Thoracic aorta (tissue), 2 donors: ENCODE results near the gene CALN1. TPM values are rescaled to one million over a fixed set of nuclear protein-coding genes. Genes with fewer than 3 reads are reported as not detected.

Experiments
- ATAC-seq: fragments of 150-250 bp; one replicate; pipeline ENCODE4 v1.8.0; 2017; ENCODE audit warnings: low read depth; ENCODE audit not compliant: insufficient number of reproducible peaks, low FRiP score
- DNase-seq: peaks from one replicate; pipeline ENCODE4 v3.0.0-alpha.2; 2020; ENCODE audit warnings: low spot score
- H3K27ac ChIP-seq, 2 donors: fragments of 200-600 bp; sonication (generic); 1 replicate in 1 of 2; 2 replicates in 1 of 2; pipeline ENCODE4 v1.5.1; 2016; ENCODE audit warnings: mild to moderate bottlenecking in 2 of 2, moderate library complexity in 2 of 2
- H3K27me3 ChIP-seq: fragments of 200-600 bp; sonication (generic); replicated peaks from 2 replicates; pipeline ENCODE4 v1.6.0; 2016; ENCODE audit warnings: mild to moderate bottlenecking; ENCODE audit not compliant: insufficient read depth
- H3K36me3 ChIP-seq: fragments of 200-600 bp; sonication (generic); one replicate; pipeline ENCODE4 v1.5.1; 2016
- H3K4me1 ChIP-seq, 2 donors: fragments of 200-600 bp; sonication (generic); 1 replicate in 1 of 2; 2 replicates in 1 of 2; pipeline versions ENCODE4 v1.5.1 to v1.6.0; 2016; ENCODE audit warnings: low read depth in 2 of 2, mild to moderate bottlenecking in 1 of 2; ENCODE audit not compliant: control insufficient read depth in 1 of 2
- H3K4me3 ChIP-seq: fragments of 200-600 bp; sonication (generic); 2 replicates; pipeline ENCODE4 v1.5.1; 2016; ENCODE audit warnings: mild to moderate bottlenecking
- H3K9me3 ChIP-seq: fragments of 200-600 bp; sonication (generic); 2 replicates; pipeline ENCODE4 v1.5.1; 2016
- CTCF ChIP-seq: fragments of 200-600 bp; sonication (generic); IDR thresholded peaks from one replicate; pipeline ENCODE4 v1.5.1; 2019; ENCODE audit warnings: antibody characterized with exemption
- total RNA-seq, 2 donors: library from RNA; depleted of rRNA; stranded (reverse); fragments of >200 nt; gene quantifications; one replicate each; pipeline versions ENCODE4 v1.1.0 to v1.2.3, GENCODE V29; 2016

The CALN1 gene
- total RNA-seq, 2 donors from 2014 or later, result not detected

- ATAC-seq, result no peak
- H3K4me1 ChIP-seq, result no peaks in the 10 kb centered on the region
- H3K27ac ChIP-seq, result no peak overlapping the region
- no peak for TF ChIP-seq CTCF
- no peaks in the 10 kb centered on the region for H3K36me3 ChIP-seq
- H3K4me3 ChIP-seq, result no peak overlapping the region
- DNase-seq, result no peak
- H3K27me3 ChIP-seq, result no peaks in the 10 kb centered on the region
- H3K9me3 ChIP-seq, result no peaks in the 10 kb centered on the region
Observed at GRCh38 chr7:72281308-72281707, 130.8 kb downstream of the CALN1 start.

- ATAC-seq (no peak), DNase-seq (no peak)
- H3K9me3 ChIP-seq, result no peaks in the 10 kb centered on the region
- TF ChIP-seq CTCF, result no peak
- no peak overlapping the region for H3K27ac ChIP-seq
- no peaks in the 10 kb centered on the region for H3K36me3 ChIP-seq
- H3K4me3 ChIP-seq, result no peak overlapping the region
- H3K27me3 ChIP-seq, result no peaks in the 10 kb centered on the region
- no peaks in the 10 kb centered on the region for H3K4me1 ChIP-seq
Observed at GRCh38 chr7:72279203-72279602, 132.9 kb downstream of the CALN1 start.

- Histone ChIP-seq H3K4me3 (no peak overlapping the region), H3K9me3 (no peaks in the 10 kb centered on the region), H3K36me3 (no peaks in the 10 kb centered on the region), H3K27ac (no peak overlapping the region), H3K4me1 (no peaks in the 10 kb centered on the region), H3K27me3 (no peaks in the 10 kb centered on the region)
- ATAC-seq, result no peak
- no peak for TF ChIP-seq CTCF
- no peak for DNase-seq
Observed at GRCh38 chr7:72278550-72278949, 133.6 kb downstream of the CALN1 start.

- DNase-seq (no peak), ATAC-seq (no peak)
- no peak for TF ChIP-seq CTCF
- H3K27ac ChIP-seq, result no peak overlapping the region
- no peaks in the 10 kb centered on the region for H3K4me1 ChIP-seq
- no peaks in the 10 kb centered on the region for H3K36me3 ChIP-seq
- no peaks in the 10 kb centered on the region for H3K9me3 ChIP-seq
- H3K27me3 ChIP-seq, result no peaks in the 10 kb centered on the region
- no peak overlapping the region for H3K4me3 ChIP-seq
Observed at GRCh38 chr7:72275382-72276070, 136.6 kb downstream of the CALN1 start.

- Histone ChIP-seq H3K36me3 (no peaks in the 10 kb centered on the region), H3K27ac (no peak overlapping the region), H3K4me1 (no peaks in the 10 kb centered on the region), H3K4me3 (no peak overlapping the region), H3K9me3 (peaks cover 3% of the 10 kb centered on the region), H3K27me3 (no peaks in the 10 kb centered on the region)
- DNase-seq (no peak), ATAC-seq (no peak)
- TF ChIP-seq CTCF, result no peak
Observed at GRCh38 chr7:72272479-72272878, 139.7 kb downstream of the CALN1 start.
